ENCODE measurements around the gene ASB18.

GRCh38 chr2:236171181-236171679, 93.0 kb downstream of the ASB18 start:
- no peak for TF ChIP-seq POLR2A (IDR thresholded peaks at IDR 0.05; ENCODE audit: low read depth, low read length)
- TF ChIP-seq, protein P1, sequence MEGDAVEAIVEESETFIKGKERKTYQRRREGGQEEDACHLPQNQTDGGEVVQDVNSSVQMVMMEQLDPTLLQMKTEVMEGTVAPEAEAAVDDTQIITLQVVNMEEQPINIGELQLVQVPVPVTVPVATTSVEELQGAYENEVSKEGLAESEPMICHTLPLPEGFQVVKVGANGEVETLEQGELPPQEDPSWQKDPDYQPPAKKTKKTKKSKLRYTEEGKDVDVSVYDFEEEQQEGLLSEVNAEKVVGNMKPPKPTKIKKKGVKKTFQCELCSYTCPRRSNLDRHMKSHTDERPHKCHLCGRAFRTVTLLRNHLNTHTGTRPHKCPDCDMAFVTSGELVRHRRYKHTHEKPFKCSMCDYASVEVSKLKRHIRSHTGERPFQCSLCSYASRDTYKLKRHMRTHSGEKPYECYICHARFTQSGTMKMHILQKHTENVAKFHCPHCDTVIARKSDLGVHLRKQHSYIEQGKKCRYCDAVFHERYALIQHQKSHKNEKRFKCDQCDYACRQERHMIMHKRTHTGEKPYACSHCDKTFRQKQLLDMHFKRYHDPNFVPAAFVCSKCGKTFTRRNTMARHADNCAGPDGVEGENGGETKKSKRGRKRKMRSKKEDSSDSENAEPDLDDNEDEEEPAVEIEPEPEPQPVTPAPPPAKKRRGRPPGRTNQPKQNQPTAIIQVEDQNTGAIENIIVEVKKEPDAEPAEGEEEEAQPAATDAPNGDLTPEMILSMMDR (conservative IDR thresholded peaks at IDR 0.05; ENCODE audit: low read depth, low read length) = no peak
- TF ChIP-seq, protein P2, sequence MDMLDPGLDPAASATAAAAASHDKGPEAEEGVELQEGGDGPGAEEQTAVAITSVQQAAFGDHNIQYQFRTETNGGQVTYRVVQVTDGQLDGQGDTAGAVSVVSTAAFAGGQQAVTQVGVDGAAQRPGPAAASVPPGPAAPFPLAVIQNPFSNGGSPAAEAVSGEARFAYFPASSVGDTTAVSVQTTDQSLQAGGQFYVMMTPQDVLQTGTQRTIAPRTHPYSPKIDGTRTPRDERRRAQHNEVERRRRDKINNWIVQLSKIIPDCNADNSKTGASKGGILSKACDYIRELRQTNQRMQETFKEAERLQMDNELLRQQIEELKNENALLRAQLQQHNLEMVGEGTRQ (IDR thresholded peaks at IDR 0.05; ENCODE audit: low read depth, low read length) = no peak
- no peak for TF ChIP-seq ELK1 (IDR thresholded peaks at IDR 0.05; ENCODE audit: borderline replicate concordance, low read depth, low read length)
- no peak for TF ChIP-seq BHLHE40 (IDR thresholded peaks at IDR 0.05; ENCODE audit: low read depth, low read length)
- no peak for TF ChIP-seq RFX5 (IDR thresholded peaks at IDR 0.05; ENCODE audit: low read depth, low read length)
